K562 (cell line): Measurements from ENCODE around the gene ASIP. TPM values are rescaled to one million over a fixed set of nuclear protein-coding genes. Genes with fewer than 3 reads are reported as not detected.

ENCODE experiments used
- AFF1 ChIP-seq, 2 experiments: fragments of 450-650 bp; IDR thresholded peaks; 2 replicates each; pipeline ENCODE4 v1.6.1; 2018; ENCODE audit warnings: mild to moderate bottlenecking in 2 of 2, low read depth in 1 of 2; ENCODE audit not compliant: partially characterized antibody in 2 of 2
- DACH1 ChIP-seq: fragments of 450-650 bp; IDR thresholded peaks from 2 replicates; pipeline ENCODE4 v1.6.1; 2018; ENCODE audit not compliant: partially characterized antibody
- ELK1 ChIP-seq: sonication (generic); formaldehyde crosslinking; IDR thresholded peaks from 2 replicates; pipeline ENCODE4 v1.8.1; 2022; ENCODE audit warnings: missing genetic modification reagents
- MLX ChIP-seq, 2 experiments: fragments of 450-650 bp in 1 of 2; sonication (generic) in 1 of 2; formaldehyde crosslinking; conservative IDR thresholded peaks; 2 replicates each; pipeline versions ENCODE4 v1.4.0 to v1.8.1; 2020 to 2022; ENCODE audit warnings: mild to moderate bottlenecking in 1 of 2, missing genetic modification reagents in 1 of 2
- NCOR1 ChIP-seq: fragments of 450-650 bp; IDR thresholded peaks from 2 replicates; pipeline ENCODE4 v1.6.1; 2016; ENCODE audit warnings: mild to moderate bottlenecking, moderate library complexity
- NEUROD1 ChIP-seq: fragments of 150-350 bp; IDR thresholded peaks from 2 replicates; pipeline ENCODE4 v1.6.1; 2014; ENCODE audit warnings: borderline replicate concordance, low read length, low read depth; ENCODE audit not compliant: partially characterized antibody
- PATZ1 ChIP-seq: fragments of 250-450 bp; sonication (Bioruptor Pico); IDR thresholded peaks from 2 replicates; pipeline ENCODE4 v1.5.0; 2020; ENCODE audit warnings: mild to moderate bottlenecking, borderline replicate concordance
- POLR2AphosphoS5 ChIP-seq: IDR thresholded peaks from 2 replicates; pipeline ENCODE4 v1.6.1; 2011; ENCODE audit warnings: mild to moderate bottlenecking, low read depth, low read length, moderate library complexity; ENCODE audit not compliant: control insufficient read depth, insufficient read depth
- RBM17 ChIP-seq: fragments of 200-400 bp; formaldehyde crosslinking; IDR thresholded peaks from 2 replicates; pipeline ENCODE4 v1.6.1; 2017; ENCODE audit warnings: low read depth, mild to moderate bottlenecking, low read length, borderline replicate concordance
- SETDB1 ChIP-seq: IDR thresholded peaks from one replicate; pipeline ENCODE4 v1.6.1; 2012; ENCODE audit warnings: low read length, control low read depth, inconsistent platforms
- SIN3A ChIP-seq, 2 experiments: fragments of 150-350 bp in 1 of 2; IDR thresholded peaks; 2 replicates each; pipeline ENCODE4 v1.6.1; 2011 to 2016; ENCODE audit warnings: borderline replicate concordance in 2 of 2, low read depth in 2 of 2, low read length in 2 of 2, mild to moderate bottlenecking in 2 of 2, moderate library complexity in 2 of 2; ENCODE audit not compliant: control insufficient read depth in 1 of 2
- TAL1 ChIP-seq: fragments of 450-650 bp; IDR thresholded peaks from 2 replicates; pipeline ENCODE4 v1.6.1; 2016; ENCODE audit warnings: mild to moderate bottlenecking
- ZBTB43 ChIP-seq: sonication (generic); formaldehyde crosslinking; IDR thresholded peaks from 2 replicates; pipeline ENCODE4 v1.8.0; 2023; ENCODE audit warnings: mild to moderate bottlenecking, missing genetic modification reagents
- ZFX ChIP-seq: sonication (generic); formaldehyde crosslinking; IDR thresholded peaks from 2 replicates; pipeline ENCODE4 v1.8.0; 2022; ENCODE audit warnings: mild to moderate bottlenecking, missing genetic modification reagents, moderate library complexity
- ZKSCAN1 ChIP-seq: fragments of 150-350 bp; IDR thresholded peaks from 2 replicates; pipeline ENCODE4 v1.6.1; 2016; ENCODE audit warnings: low read depth, low read length
- ZNF274 ChIP-seq: IDR thresholded peaks from 2 replicates; pipeline ENCODE4 v1.6.1; 2011; ENCODE audit warnings: low read depth, mild to moderate bottlenecking, low read length, moderate library complexity, borderline replicate concordance
- ZNF75A ChIP-seq: fragments of 450-650 bp; formaldehyde crosslinking; IDR thresholded peaks from 2 replicates; pipeline ENCODE4 v1.4.0; 2020; ENCODE audit warnings: mild to moderate bottlenecking
- polyA plus RNA-seq, 8 experiments: library from polyadenylated mRNA; depleted of rRNA in 4 of 8; stranded (reverse) in 5 of 8; unstranded in 3 of 8; fragments of >200 nt; fragmentation: Nextera tagmentation in 2 of 8; fragmentation: Illumina TruSeq in 1 of 8; extraction: Ambion mirVana in 2 of 8; extraction: Trizol in 1 of 8; gene quantifications; 2 replicates each; pipeline versions ENCODE4 v1.2.1 to v1.2.3, GENCODE V29; 2011 to 2014; ENCODE audit warnings: inconsistent platforms in 1 of 8, missing spikeins in 1 of 8
- total RNA-seq, 7 experiments: library from RNA; depleted of rRNA in 6 of 7; stranded (reverse); fragments of >200 nt in 6 of 7; fragmentation: Illumina TruSeq in 2 of 7; extraction: Trizol in 2 of 7; gene quantifications; 2 replicates each; pipeline versions ENCODE4 v1.2.1 to v1.2.3, GENCODE V29; 2011 to 2021; ENCODE audit warnings: low replicate concordance in 1 of 7

The ASIP gene
- total and polyA plus RNA-seq, 9 of the 15 experiments (the other 6 are each of a cell fraction or from before 2014, with no cell fraction given) = not detected

- TF ChIP-seq AFF1 (IDR thresholded peaks at IDR 0.05; ENCODE audit: low read depth in 1 of 2, partially characterized antibody in 2 of 2) = no peak
- TF ChIP-seq ZNF75A (CRISPR knock-in tag) = no peak
- no peak for TF ChIP-seq ELK1 (CRISPR knock-in tag)
- TF ChIP-seq NCOR1 = no peak
- no peak for TF ChIP-seq ZBTB43 (CRISPR knock-in tag)
- no peak for TF ChIP-seq SETDB1
- TF ChIP-seq ZKSCAN1 = no peak
- no peak for TF ChIP-seq ZNF274
- TF ChIP-seq SIN3A (IDR thresholded peaks at IDR 0.05; ENCODE audit: borderline replicate concordance in 2 of 2, control insufficient read depth in 1 of 2, low read depth in 2 of 2, low read length in 2 of 2) = no peak
- no peak for TF ChIP-seq PATZ1 (CRISPR knock-in tag)
- peak; percentile 81 for TF ChIP-seq ZFX (CRISPR knock-in tag)
- no peak for TF ChIP-seq MLX (CRISPR knock-in tag; conservative IDR thresholded peaks at IDR 0.05)
- TF ChIP-seq POLR2AphosphoS5 = 0 out of 2 replicates have a peak, but pooled peaks have one; percentile 38
- no peak for TF ChIP-seq DACH1
- no peak for TF ChIP-seq TAL1
- TF ChIP-seq RBM17 = no peak
- no peak for TF ChIP-seq NEUROD1
These were observed 25.4 kb upstream of the ASIP start (continued) for GRCh38 chr20:34215711-34216381.
